Activated B cell treated with CpG ODN at 0.5 μM for 24 hours (primary cell): Measurements from ENCODE around the gene KLK15. TPM values are rescaled to one million over a fixed set of nuclear protein-coding genes. Genes with fewer than 3 reads are reported as not detected.

Experiments
- ATAC-seq: fragments of 200-7000 bp; cut with Tn5 transposase; one replicate; pipeline ENCODE4 v1.10.0; 2021; ENCODE audit warnings: low read depth, mild to moderate bottlenecking, moderate library complexity
- CTCF ChIA-PET: fragments of 350-600 bp; sonication (Branson Sonifier 250); formaldehyde crosslinking; loops from one replicate; lab custom pipeline; 2021; ENCODE audit warnings: antibody characterized with exemption; lab: Charles Lee
- POLR2A ChIA-PET: fragments of 350-600 bp; sonication (Branson Sonifier 250); formaldehyde crosslinking; loops from one replicate; lab custom pipeline; 2021; ENCODE audit warnings: antibody characterized with exemption; lab: Charles Lee
- DNase-seq: peaks from one replicate; pipeline ENCODE4 v3.0.0; 2022
- H3K27ac Mint-ChIP-seq: one replicate; pipeline ENCODE4 v1.8.0; 2020; ENCODE audit warnings: mixed read lengths
- H3K27me3 Mint-ChIP-seq: one replicate; pipeline ENCODE4 v1.8.0; 2021; ENCODE audit warnings: mixed read lengths
- H3K36me3 Mint-ChIP-seq: one replicate; pipeline ENCODE4 v1.8.0; 2021; ENCODE audit warnings: low read depth, mixed read lengths
- H3K4me1 Mint-ChIP-seq: one replicate; pipeline ENCODE4 v1.8.0; 2021; ENCODE audit warnings: mixed read lengths
- H3K4me3 Mint-ChIP-seq: one replicate; pipeline ENCODE4 v1.8.0; 2020; ENCODE audit warnings: mild to moderate bottlenecking, mixed read lengths
- H3K9me3 Mint-ChIP-seq: one replicate; pipeline ENCODE4 v1.8.0; 2020; ENCODE audit warnings: mixed read lengths
- intact Hi-C: fragments of 100-400 bp; cut with micrococcal nuclease; formaldehyde crosslinking; loops from one replicate; pipeline ENCODE4 v1.15.1; 2024
- total RNA-seq: library from RNA; stranded (reverse); gene quantifications from 2 replicates; pipeline ENCODE4 v1.2.3, GENCODE V29; 2022
- TF ChIP-seq, protein P1 (sequence below): fragments of 200-600 bp; IDR thresholded peaks from one replicate; pipeline ENCODE4 v1.8.0; 2022; ENCODE audit warnings: antibody characterized with exemption, mild to moderate bottlenecking

The KLK15 gene
- total RNA-seq, 1 donor from 2014 or later, result not detected

DNA sequence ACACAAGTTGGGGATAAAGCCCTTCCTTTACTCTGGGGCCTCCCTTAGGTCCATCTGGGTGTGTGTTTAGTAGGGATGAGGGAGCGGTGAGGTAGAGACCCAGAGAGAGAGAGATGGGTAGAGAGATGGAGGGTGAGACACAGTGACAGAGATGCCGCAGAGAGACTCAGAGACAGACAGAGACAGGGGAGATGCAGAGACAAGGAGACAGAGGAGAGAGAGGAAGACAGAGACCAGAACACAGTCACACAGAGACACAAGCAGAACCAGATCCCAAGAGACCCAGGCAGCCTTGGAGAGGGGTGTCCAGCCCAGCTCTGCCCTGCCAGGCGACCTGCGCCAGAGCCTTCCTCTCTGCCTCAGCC lies 12.1 kb downstream of the KLK15 start:
- peaks cover 65% of the 10 kb centered on the region for H3K4me1 Mint-ChIP-seq
- ATAC-seq (no peak), DNase-seq (no peak)
- POLR2A ChIA-PET, result no interaction called here
- intact Hi-C loops, result no loop called here
- H3K9me3 Mint-ChIP-seq, result no peaks in the 10 kb centered on the region
- H3K36me3 Mint-ChIP-seq, result no peaks in the 10 kb centered on the region
- peaks cover 6% of the 10 kb centered on the region for H3K27me3 Mint-ChIP-seq
- CTCF ChIA-PET, result no interaction called here
- H3K27ac Mint-ChIP-seq, result no peak overlapping the region
- H3K4me3 Mint-ChIP-seq, result peak overlapping the region; percentile 16
- TF ChIP-seq, protein P1, sequence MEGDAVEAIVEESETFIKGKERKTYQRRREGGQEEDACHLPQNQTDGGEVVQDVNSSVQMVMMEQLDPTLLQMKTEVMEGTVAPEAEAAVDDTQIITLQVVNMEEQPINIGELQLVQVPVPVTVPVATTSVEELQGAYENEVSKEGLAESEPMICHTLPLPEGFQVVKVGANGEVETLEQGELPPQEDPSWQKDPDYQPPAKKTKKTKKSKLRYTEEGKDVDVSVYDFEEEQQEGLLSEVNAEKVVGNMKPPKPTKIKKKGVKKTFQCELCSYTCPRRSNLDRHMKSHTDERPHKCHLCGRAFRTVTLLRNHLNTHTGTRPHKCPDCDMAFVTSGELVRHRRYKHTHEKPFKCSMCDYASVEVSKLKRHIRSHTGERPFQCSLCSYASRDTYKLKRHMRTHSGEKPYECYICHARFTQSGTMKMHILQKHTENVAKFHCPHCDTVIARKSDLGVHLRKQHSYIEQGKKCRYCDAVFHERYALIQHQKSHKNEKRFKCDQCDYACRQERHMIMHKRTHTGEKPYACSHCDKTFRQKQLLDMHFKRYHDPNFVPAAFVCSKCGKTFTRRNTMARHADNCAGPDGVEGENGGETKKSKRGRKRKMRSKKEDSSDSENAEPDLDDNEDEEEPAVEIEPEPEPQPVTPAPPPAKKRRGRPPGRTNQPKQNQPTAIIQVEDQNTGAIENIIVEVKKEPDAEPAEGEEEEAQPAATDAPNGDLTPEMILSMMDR, result no peak

DNA sequence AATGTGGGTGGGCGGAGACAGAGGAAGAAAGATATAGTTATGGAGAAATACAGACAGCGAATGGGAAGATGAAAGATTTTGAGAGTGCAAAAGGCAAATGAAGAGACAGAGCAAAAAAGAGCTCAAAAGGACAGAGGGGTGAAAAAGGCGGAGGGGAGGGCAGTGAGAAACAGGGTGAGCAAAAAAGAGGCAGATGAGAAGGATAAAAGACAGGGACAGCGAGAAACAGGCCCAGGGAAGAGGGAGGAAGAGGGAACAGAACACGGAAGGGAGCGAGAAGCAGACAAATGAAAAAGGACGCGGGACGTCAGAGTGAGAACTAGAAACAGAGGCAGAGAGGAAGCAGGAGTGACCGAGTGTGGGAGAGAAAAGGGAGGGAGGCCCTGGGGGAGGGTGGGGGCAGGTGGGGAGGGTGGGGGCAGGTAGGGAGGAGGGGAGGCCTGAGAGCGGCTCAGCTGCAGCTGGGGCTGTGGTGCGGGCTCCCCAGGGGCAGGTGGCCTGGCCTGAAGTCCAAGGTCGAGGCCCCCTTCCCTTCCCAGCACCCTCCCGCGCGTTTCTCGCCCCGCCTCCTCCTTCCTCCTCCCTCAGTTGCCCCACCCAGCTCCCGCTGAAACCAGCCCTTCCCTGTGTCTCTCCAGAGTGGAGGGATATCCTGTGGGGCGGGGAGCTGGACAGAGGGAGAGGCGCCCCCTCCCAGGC lies 12.7 kb downstream of the KLK15 start:
- ChIA-PET POLR2A (interaction anchor here (0.7 to 1.8 kb wide), 2 partner anchors 16 to 1285 kb away, joined by 3 to 11 read pairs; no protein-coding TSS in a partner anchor), CTCF (no interaction called here)
- Mint-ChIP-seq H3K4me1 (peaks cover 69% of the 10 kb centered on the region), H3K27ac (peak overlapping the region; percentile 71), H3K36me3 (no peaks in the 10 kb centered on the region), H3K9me3 (no peaks in the 10 kb centered on the region), H3K27me3 (peaks cover 5% of the 10 kb centered on the region), H3K4me3 (peak overlapping the region; percentile 74)
- intact Hi-C loops, result no loop called here
- DNase-seq (no peak), ATAC-seq (no peak)
- TF ChIP-seq, protein P1, result no peak

DNA sequence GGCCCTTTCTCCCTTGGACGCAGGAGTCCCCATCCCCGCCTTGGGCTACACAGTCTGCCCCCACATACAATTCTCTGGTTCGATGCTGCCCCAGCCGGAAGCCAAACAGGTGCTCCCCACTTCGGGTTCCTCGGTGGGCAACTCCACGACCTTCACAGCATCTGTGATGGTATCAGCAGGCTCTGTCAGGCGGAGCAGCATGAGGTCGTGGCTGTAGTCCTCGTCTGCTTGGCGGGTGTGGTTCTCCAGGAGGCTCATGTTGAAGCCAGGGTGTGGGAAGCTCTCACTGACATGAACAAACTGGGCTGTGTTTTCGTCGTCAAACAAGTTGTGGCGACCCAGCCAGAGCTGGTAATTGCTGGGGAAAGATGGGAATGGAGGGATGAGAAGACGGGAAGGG lies 13.3 kb downstream of the KLK15 start:
- H3K4me3 Mint-ChIP-seq, result peak overlapping the region; percentile 74
- TF ChIP-seq, protein P1, result no peak

DNA sequence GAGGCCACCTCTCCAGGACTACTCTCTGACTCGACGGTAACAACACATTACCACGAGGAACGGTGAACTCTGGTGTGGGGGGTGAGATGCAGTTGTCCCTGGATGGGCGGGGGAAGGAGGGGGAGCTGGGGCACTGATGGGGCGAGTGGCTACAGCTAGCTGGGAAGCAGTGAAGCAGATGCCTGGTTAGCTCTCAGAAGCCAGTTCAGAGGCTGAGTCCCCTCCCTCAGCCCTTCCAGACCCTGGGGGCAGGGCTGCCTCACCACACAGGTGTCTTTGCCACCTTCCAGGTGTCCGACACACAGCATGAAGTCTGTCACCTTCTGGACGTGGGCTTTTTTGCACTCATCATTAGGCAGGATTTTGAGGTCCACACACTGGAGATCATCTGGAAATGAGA lies 13.7 kb downstream of the KLK15 start:
- no peaks in the 10 kb centered on the region for H3K9me3 Mint-ChIP-seq
- DNase-seq (no peak), ATAC-seq (no peak)
- peaks cover 10% of the 10 kb centered on the region for H3K27me3 Mint-ChIP-seq
- no peaks in the 10 kb centered on the region for H3K36me3 Mint-ChIP-seq
- ChIA-PET POLR2A (interaction anchor here (0.6 to 1.8 kb wide), 4 partner anchors 15 to 488 kb away, joined by 4 to 11 read pairs (median 5); no protein-coding TSS in a partner anchor), CTCF (no interaction called here)
- intact Hi-C loops, result no loop called here
- TF ChIP-seq, protein P1, result no peak
- peak overlapping the region; percentile 71 for H3K27ac Mint-ChIP-seq
- H3K4me3 Mint-ChIP-seq, result peak overlapping the region; percentile 74
- H3K4me1 Mint-ChIP-seq, result peaks cover 69% of the 10 kb centered on the region

More for the DNA sequence above, 13.3 kb downstream of the KLK15 start:
- H3K27ac Mint-ChIP-seq, result peak overlapping the region; percentile 71
- CTCF ChIA-PET, result no interaction called here
- H3K27me3 Mint-ChIP-seq, result peaks cover 7% of the 10 kb centered on the region
- intact Hi-C loops, result no loop called here
- no peak for DNase-seq
- H3K9me3 Mint-ChIP-seq, result no peaks in the 10 kb centered on the region
- ATAC-seq, result no peak
- H3K36me3 Mint-ChIP-seq, result no peaks in the 10 kb centered on the region
- POLR2A ChIA-PET, result interaction anchor here (0.6 to 1.8 kb wide), 5 partner anchors 16 to 1285 kb away, joined by 3 to 11 read pairs (median 5); no protein-coding TSS in a partner anchor
- H3K4me1 Mint-ChIP-seq, result peaks cover 69% of the 10 kb centered on the region

DNA sequence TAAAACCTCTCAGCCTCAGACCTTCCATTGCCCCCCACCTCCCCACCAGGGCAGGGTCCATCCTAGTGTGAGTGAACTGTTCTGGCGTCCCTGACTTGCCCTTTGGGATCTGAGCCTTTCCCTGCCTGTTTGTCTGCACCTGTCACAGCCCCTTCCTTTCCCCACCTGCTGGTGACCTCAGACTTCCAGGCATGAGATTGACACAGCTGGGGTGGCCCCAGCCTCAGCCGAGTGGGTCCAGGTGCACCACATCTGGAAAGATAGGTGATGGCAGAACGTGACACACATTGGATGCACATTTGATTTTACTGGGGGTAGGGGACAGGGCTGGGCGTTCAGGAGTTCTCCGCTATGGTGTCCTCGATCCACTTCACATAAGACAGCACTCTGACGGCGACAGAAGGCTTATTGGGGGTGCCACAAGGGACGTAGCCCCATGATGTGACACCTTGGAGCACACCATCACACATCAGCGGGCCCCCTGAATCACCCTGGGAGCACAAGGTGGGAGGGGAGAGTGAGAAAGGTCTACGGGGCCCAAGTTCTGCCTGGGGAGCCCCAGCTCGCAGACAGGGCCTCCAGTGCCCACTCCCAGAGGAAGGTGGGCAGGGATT lies 14.4 kb downstream of the KLK15 start:
- H3K9me3 Mint-ChIP-seq, result no peaks in the 10 kb centered on the region
- CTCF ChIA-PET, result no interaction called here
- no peak for ATAC-seq
- no peaks in the 10 kb centered on the region for H3K36me3 Mint-ChIP-seq
- H3K4me1 Mint-ChIP-seq, result peaks cover 69% of the 10 kb centered on the region
- H3K27ac Mint-ChIP-seq, result peak overlapping the region; percentile 90
- POLR2A ChIA-PET, result interaction anchor here (0.7 to 2.0 kb wide), 4 partner anchors 14 to 443 kb away, joined by 3 to 30 read pairs (median 8); no protein-coding TSS in a partner anchor
- DNase-seq, result no peak
- TF ChIP-seq, protein P1, result no peak
- peak overlapping the region; percentile 88 for H3K4me3 Mint-ChIP-seq
- intact Hi-C loops, result loop anchor here (1.0 kb wide), 2 partner anchors 17 to 77 kb away; no protein-coding TSS in a partner anchor
- H3K27me3 Mint-ChIP-seq, result peaks cover 13% of the 10 kb centered on the region
